ENCODE results near the gene XYLT1. TPM values are rescaled to one million over a fixed set of nuclear protein-coding genes. Genes with fewer than 3 reads are reported as not detected.

Gene XYLT1
- total and polyA plus RNA-seq, 10 of the 15 experiments (the other 5 are each of a cell fraction or from before 2014, with no cell fraction given), result 0.88 to 14.8 (median 5.8) TPM

DNA sequence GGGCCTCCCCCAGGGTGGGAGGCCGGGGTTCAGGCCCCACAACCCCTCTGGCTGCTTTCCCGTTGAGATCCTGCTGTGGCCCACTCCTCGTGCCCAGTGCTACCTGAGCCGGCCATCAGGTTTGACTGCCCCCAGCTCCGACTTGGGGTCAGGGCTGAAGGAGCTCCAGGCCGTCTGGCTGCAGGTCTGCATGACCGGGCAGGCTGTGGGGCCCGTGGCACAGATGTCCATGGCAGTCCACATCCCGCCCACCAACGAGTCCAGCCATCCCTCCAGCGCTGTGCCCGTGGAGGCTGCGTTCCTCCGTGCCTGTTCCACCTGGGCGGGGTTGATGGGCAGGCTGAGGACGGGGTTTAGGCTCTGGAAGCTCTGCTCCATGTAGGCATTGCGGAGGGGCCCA is 362.2 kb downstream of the XYLT1 start (continued):
- TF ChIP-seq, protein P1, sequence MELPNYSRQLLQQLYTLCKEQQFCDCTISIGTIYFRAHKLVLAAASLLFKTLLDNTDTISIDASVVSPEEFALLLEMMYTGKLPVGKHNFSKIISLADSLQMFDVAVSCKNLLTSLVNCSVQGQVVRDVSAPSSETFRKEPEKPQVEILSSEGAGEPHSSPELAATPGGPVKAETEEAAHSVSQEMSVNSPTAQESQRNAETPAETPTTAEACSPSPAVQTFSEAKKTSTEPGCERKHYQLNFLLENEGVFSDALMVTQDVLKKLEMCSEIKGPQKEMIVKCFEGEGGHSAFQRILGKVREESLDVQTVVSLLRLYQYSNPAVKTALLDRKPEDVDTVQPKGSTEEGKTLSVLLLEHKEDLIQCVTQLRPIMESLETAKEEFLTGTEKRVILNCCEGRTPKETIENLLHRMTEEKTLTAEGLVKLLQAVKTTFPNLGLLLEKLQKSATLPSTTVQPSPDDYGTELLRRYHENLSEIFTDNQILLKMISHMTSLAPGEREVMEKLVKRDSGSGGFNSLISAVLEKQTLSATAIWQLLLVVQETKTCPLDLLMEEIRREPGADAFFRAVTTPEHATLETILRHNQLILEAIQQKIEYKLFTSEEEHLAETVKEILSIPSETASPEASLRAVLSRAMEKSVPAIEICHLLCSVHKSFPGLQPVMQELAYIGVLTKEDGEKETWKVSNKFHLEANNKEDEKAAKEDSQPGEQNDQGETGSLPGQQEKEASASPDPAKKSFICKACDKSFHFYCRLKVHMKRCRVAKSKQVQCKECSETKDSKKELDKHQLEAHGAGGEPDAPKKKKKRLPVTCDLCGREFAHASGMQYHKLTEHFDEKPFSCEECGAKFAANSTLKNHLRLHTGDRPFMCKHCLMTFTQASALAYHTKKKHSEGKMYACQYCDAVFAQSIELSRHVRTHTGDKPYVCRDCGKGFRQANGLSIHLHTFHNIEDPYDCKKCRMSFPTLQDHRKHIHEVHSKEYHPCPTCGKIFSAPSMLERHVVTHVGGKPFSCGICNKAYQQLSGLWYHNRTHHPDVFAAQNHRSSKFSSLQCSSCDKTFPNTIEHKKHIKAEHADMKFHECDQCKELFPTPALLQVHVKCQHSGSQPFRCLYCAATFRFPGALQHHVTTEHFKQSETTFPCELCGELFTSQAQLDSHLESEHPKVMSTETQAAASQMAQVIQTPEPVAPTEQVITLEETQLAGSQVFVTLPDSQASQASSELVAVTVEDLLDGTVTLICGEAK (IDR thresholded peaks at IDR 0.05; ENCODE audit: borderline replicate concordance), result no peak
- TF ChIP-seq RFX5 (IDR thresholded peaks at IDR 0.05; ENCODE audit: low read depth, low read length) (no peak), CHD2 (IDR thresholded peaks at IDR 0.05; ENCODE audit: borderline replicate concordance, low read depth, low read length) (no peak), BCL11A (IDR thresholded peaks at IDR 0.05; ENCODE audit: low read depth, low read length) (no peak)

DNA sequence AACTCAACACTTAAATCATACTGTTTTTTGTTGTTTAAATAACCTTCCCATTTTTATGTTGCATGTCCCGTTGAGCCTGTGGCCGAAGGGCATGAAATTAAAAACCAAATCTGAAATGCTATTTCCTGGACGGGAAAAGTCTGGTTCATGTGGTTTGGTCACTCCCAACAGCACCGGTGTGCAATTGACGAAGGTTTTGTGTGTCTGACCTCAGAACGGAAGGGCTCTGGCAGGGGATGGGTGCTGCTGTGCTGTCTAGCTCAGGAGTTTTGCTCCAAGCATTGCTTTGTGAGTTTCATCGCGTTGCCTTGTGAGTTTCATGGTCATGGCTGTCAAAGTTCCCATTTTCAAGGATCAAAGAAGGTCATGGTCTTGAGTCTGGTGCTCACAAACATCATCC is 363.3 kb downstream of the XYLT1 start:
- Histone ChIP-seq H3K27me3 (replicated peaks in 1 of 2; ENCODE audit: control insufficient read depth in 2 of 2, insufficient read depth in 2 of 2, low read length in 1 of 2) (no peaks in the 10 kb centered on the region), H3K27ac (ENCODE audit: control insufficient read depth, insufficient read depth) (no peak overlapping the region), H3K9me3 (replicated peaks; ENCODE audit: control insufficient read depth, insufficient read depth, low read length) (no peaks in the 10 kb centered on the region; the same call in 2 of the 3 replicates), H3K36me3 (ENCODE audit: control insufficient read depth in 2 of 2, insufficient read depth in 2 of 2, low read length in 1 of 2) (no peaks in the 10 kb centered on the region), H2AFZ (ENCODE audit: control insufficient read depth, low read depth, low read length) (no peak overlapping the region), H3K9ac (ENCODE audit: control insufficient read depth, insufficient read depth, low read length) (no peak overlapping the region), H3K4me2 (ENCODE audit: control insufficient read depth, insufficient read depth) (no peak overlapping the region), H4K20me1 (ENCODE audit: control insufficient read depth, insufficient read depth) (no peaks in the 10 kb centered on the region), H3K4me1 (ENCODE audit: control insufficient read depth, insufficient read depth, low read length) (peaks cover 20% of the 10 kb centered on the region), H3K79me2 (ENCODE audit: control insufficient read depth, insufficient read depth, low read length) (no peaks in the 10 kb centered on the region), H3K4me3 (no peak overlapping the region)
- intact Hi-C loops (cut with micrococcal nuclease; ENCODE audit: unreplicated experiment) (no loop called here), in situ Hi-C loops (cut with MboI) (no loop called here)
- ATAC-seq (no peak), FAIRE-seq (no peak), DNase-seq (ENCODE audit: low read depth, low spot score) (no peak)
- ChIA-PET RAD21 (ENCODE audit: unreplicated experiment) (no interaction called here), SMC1A (ENCODE audit: uncharacterized antibody, unreplicated experiment) (interaction anchor here (3.2 kb wide), 1 partner anchor 39 kb away, joined by 8 read pairs; no protein-coding TSS in a partner anchor), CTCF (interaction anchor here (1.2 kb wide), 1 partner anchor 10 kb away, joined by 3 read pairs; no protein-coding TSS in a partner anchor), POLR2A (no interaction called here)
- WGBS (ENCODE audit: insufficient coverage, insufficient replicate concordance, low lambda C conversion rate, missing lambda C conversion rate), result 75% methylated on average over 8 of the region's 8 CpGs
- TF ChIP-seq, protein P2, sequence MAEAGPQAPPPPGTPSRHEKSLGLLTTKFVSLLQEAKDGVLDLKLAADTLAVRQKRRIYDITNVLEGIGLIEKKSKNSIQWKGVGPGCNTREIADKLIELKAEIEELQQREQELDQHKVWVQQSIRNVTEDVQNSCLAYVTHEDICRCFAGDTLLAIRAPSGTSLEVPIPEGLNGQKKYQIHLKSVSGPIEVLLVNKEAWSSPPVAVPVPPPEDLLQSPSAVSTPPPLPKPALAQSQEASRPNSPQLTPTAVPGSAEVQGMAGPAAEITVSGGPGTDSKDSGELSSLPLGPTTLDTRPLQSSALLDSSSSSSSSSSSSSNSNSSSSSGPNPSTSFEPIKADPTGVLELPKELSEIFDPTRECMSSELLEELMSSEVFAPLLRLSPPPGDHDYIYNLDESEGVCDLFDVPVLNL (IDR thresholded peaks at IDR 0.05; ENCODE audit: low read depth, low read length), result no peak
- TF ChIP-seq NFYB (IDR thresholded peaks at IDR 0.05; ENCODE audit: insufficient read depth, low read depth, low read length), result no peak
- no peak for TF ChIP-seq CBX5 (IDR thresholded peaks at IDR 0.05; ENCODE audit: low read depth)
- no peak for TF ChIP-seq EZH2 (IDR thresholded peaks at IDR 0.05; ENCODE audit: borderline replicate concordance, control insufficient read depth, low read depth, low read length)
- BruUV-seq (replicated peaks), result no TSS peak

Data from GM12878 (cell line).